HG02588 (cell line): ENCODE results near the gene SUPT3H.
"Not testable (repeated sequence)": the region's sequence is repeated elsewhere in the genome, so short reads cannot be mapped to it uniquely, and the experiment has no call there.

Experiments
- ATAC-seq: cut with Tn5 transposase; IDR thresholded peaks from one replicate; pipeline ENCODE4 v1.9.1; 2021; ENCODE audit warnings: mild to moderate bottlenecking, moderate library complexity; ENCODE audit not compliant: unreplicated experiment

Gene SUPT3H

DNA sequence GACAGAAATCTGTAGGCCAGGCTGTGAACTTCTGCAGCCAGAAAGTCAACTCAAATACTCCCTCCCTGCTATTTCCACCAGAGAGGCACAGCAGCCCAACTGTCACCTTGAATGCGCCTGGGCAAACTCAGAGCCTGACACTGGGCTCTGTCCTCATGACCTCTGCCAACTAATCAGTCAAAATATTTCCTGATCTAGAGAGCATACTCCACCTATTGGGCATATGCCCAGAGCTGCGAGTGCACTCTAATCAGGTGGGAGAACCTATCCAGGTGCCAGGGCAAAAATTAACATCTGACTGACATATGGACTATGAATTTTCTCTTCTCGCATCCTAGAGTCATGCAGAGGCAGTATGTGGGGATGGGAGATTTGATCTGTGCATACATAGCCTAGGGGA, 455.9 kb downstream of the SUPT3H start:
- ATAC-seq, result no peak

DNA sequence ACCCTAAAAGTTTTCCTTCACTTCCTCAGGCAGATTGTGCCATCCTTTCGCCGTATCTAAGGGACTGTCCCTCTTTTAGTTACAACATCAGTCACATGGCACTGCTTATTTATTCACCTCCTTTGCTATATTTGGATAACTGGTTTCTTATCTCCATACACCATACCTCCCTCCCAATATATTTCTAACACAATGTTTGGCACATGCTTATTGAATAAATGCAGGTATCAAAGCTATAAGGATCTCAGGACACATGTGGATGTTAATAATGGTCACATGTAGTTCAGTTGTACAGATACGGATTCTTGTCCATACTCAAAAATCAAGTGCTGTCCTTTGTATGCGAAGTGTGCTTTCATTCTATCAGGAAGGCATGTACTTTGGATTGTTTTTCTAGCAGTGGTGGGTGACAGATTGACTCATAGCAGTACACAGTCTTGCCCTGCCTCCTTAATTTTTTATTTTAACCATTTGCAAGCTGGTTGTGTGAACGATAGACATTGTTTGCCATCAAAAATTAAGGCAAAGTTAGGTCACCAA, 456.7 kb downstream of the SUPT3H start:
- no peak for ATAC-seq

DNA sequence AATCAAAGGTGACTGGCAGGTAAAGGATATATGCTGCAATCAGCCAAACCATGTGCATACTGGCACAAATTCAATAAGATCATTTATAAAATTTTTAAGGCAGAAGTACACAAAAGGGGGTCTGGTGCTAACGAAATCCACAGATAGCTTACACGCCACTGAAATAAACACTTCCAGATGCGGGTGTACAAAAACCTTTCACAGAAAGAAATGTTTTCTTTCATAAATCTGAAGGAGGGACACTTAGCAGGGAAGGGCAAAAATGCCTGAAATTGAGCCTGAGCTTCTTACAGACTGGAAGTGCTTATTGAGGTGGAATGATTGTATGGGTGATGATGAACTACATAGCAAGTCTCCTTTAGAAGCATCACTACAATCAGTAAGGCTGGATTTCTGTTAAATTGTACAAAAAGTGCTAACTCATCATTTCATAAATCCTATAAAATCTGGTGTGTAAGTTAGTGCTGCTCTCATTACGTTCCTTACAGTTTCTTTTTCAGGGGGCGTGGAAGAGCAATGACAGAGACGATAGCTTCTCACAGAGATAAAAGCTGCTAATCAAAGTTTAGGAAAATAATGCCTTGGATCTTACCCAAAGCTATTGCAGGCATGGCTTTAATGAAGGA, 458.9 kb downstream of the SUPT3H start:
- no peak for ATAC-seq

DNA sequence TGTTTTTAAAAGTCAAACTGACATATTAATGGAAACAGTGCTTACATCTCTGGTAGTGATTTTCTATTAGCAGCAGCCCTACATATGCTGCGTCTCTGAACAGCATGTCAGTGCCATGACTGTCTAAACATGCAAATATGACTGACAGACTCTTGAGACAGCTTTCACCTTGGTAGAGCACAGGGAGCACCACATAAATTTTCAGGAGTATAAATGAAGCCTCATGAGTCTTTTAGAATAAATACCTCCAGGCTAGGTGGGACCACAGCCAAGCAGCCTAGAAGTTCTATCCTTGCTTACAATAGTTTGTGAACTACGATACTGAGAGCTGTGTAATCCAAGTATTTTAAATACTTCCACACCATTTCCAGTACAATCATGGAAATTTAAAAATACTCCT, 460.3 kb downstream of the SUPT3H start:
- ATAC-seq, result no peak

DNA sequence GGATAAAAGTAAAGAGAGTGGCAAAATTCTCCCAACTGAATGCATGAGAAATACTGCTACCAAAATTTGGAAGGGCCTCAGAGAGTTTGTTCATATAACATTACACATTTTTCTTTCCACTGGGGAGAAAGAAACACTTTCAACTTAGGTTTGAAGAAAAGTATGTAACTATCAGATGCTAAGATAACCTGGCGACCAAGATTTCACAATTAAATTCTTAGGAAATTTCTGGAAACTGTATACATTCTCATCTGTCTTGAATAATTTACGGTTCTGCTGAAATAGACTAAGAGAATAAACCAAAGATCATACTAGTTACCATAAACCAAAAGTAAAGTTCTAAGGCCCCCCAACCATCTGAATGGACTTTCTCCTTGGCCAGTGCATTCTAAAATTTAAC, 462.6 kb downstream of the SUPT3H start:
- ATAC-seq, result no peak

DNA sequence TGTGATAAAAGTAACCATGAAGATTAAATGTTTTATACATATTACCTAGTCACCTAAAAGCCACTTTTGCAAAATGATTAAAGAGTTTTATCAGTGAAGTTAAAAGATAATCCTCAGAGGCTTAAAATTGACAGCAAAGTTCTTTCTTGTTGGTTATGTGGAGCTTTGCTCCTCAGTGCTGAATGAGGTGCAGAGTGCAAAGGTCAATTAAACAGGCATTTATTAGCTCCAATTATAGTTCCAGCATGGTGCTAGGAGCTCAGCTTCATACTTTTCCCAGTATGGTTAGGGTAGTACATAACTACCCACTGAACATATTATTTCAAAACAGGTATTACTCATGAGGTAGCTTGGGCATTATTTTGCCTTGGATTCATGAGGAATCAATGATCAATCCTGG, 463.6 kb downstream of the SUPT3H start:
- no peak for ATAC-seq

DNA sequence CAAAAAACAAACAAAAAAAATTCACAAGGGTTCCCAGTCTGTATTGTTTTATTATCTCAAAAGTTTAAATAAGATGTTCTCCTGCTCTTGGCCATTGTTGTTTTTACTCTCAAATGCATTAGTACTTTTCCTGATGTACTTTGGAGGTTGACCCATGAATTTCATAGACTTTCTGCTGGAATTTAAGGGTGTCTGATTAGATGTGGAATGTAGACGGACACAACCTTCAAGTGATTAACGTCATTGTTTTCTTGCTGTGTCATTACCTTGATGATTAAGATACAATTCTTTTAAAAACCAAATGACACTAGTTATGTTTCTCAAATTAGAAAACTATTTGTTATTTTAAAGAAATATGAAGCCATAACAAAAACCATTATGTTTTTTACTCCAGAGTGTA, 471.0 kb downstream of the SUPT3H start:
- no peak for ATAC-seq

DNA sequence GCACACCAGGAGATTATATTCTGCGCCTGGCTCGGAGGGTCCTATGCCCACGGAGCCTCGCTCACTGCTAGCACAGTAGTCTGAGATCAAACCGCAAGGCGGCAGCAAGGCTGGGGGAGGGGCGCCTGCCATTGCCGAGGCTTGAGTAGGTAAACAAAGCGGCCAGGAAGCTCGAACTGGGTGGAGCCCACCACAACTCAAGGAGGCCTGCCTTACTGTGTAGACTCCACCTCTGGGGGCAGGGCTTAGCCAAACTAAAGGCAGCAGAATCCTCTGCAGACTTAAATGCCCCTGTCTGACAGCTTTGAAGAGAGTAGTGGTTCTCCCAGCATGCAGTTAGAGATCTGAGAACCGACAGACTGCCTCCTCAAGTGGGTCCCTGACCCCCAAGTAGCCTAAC, 477.4 kb downstream of the SUPT3H start:
- ATAC-seq, result not testable (repeated sequence)

DNA sequence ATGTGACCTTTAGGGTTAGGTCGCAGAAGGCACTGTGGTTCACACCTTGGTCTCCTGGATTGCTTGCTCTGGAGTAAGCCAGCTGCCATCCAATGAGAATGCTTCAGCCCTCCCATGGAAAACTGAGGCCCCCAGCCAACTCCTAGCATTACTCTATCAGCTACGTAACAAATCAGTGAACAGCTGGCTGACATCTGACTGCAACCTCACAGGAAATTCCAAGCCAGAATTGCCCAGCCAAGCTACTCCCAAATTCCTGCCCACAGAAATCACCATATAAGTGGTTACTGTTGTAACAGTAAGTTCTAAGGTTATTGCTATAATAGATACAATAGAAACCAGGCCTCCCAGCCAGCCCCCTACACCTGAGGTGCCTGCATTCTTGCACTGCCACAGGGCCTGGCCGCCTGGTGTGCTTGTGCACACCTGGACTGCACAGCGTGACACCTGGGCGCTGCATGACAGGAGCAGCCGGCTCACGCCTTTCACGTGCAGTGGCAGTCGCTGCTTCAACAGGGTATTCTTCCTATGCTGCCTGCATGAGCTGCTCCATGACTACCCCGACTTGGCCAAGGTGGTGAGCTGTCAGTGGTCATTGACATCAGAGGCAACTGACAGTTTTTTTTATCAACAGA, 479.3 kb downstream of the SUPT3H start:
- ATAC-seq, result no peak

DNA sequence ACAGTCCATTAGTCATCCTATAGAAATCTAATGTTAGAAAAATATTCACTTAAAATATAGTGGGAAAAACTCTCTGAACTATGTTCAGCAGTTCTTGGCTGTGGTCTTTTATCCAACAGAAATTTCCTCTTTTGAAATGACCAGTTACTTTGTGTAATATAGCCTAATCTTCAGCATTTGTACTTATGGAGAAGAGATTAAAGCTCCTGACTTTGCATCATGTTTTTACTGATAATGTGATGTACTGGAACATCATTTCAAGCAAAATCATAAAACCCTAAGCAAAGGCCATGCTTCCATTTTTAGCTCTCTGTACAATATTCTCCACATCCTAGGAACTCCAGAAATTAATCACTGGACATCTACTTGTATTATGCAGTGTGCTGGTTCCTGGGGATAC, 480.4 kb downstream of the SUPT3H start:
- ATAC-seq, result no peak

DNA sequence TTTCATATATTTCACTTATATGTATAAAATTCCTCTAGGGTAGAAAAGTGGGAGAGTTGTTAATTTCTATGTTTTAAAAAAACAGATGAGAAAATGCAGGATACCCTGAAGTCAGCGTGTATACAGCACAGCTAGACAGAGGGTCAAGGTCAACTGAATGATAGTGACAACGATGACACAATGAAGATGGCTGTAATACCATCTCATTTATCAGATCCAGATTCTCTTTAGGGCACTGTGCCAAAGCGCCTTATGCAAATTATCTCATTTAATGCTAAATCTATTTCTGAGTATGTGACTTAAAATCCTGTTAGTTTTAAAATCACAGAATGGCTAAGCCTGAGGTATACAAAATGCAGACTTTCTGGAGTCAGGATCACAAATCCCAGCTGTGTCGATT, 481.0 kb downstream of the SUPT3H start:
- no peak for ATAC-seq

DNA sequence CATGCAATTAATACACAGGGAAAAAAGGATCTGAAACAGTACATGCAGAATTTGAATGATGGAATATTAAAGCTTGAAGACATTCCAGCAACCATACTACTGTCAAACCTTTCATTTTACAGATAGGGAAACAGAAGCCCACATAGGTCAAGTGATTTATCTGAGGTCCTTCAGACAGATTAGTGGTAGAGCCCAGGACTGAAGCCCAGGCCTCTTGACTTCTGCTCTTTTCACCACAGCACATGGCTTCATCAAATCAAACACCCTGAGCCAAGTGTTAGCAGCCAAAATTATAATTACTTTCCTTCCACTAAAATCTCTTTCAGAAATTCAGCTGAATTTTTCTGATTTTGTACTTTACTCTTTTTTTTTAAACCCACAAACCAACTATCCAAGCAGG, 485.2 kb downstream of the SUPT3H start:
- no peak for ATAC-seq

DNA sequence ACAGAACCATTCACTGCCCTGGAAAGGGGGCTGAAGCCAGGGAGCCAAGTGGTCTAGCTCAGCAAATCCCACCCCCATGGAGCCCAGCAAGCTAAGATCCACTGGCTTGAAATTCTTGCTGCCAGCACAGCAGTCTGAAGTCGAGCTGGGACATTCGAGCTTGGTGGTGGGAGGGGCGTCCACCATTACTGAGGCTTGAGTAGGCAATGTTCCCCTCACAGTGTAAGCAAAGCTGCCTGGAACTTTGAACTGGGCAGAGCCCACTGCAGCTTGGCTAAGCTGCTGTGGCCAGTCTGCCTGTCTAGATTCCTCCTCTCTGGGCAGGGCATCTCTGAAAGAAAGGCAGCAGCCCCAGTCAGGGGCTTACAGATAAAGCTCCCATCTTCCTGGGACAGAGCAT, 498.7 kb downstream of the SUPT3H start:
- not testable (repeated sequence) for ATAC-seq

DNA sequence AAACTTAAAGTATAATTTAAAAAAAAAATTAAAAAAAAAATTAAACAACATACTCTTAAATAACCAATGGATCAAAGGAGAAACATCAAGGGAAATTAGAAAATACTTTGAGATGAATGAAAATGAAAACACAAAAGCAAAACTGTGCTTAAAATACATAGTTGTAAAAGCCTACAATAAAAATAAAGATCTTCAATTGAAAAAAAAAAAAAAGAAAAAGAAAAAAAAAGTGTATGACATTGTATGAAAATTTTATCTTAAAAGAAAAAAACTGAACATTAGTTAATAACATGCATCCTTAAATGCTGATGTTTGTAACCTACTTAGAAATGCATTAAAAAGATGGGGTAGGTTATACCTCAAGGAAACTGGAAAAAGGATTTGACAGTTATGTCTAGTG, 501.1 kb downstream of the SUPT3H start:
- ATAC-seq, result not testable (repeated sequence)

DNA sequence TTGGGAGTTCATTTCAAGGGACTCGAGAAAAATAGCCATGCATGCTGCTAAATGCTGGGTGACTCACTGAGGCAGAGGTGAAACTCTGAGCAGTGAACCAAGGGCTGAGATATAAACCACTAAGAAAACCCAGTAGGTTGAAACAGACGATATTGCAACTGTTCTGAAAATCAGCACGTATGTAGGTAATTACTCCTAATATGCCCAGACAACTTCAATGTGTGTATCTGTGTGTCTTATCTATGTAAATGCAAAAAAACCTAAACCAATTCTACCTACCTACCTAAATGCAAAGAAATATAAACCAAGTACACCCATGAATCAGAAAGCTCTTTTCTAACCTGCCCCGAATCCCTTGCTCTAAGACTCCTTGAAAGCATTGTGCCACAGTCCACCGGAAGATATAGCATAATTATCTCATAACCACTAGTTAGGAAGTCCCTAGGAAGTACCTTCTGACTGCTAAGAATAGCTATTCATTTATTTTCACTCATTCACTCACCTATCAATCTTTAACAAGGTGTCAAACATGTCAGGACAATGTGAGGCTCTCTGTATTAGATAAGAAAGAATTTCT, 508.3 kb downstream of the SUPT3H start:
- ATAC-seq, result peak; percentile 80

DNA sequence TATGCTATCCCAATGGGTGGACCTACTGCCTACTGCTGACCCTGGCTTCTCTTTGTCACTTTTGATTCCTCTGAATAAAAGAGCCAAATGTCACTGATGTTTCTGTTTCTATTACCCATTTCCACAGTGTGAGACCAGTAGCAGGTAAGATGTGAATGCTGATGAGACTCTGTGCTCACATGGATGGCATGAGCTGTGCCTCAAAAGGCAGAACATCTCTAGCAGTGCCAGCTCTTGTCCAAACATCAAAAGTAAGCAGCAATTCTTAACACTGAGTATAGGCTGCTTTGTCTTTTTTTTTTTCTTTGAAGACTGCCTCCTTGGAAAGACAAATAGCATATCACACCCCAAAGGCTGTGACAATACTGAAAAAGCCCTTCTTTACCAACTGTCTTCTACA, 508.8 kb downstream of the SUPT3H start:
- ATAC-seq, result peak; percentile 19

DNA sequence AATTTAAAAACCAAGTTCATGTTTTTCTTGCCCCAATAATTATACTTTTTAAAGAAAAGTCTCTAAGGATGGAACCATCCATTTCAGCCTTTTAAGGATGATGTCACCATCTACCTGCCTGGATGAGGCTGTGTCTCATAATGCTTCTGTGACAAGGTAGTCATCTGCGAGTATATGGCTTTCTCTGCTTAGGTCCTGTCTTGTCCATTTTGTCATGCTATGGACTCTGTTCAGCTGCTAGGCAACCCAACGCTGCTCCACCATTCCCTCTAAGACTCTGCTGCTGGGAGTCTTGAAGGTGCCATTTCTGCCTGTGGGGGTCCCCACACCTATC, 509.4 kb downstream of the SUPT3H start:
- ATAC-seq, result peak; percentile 43

DNA sequence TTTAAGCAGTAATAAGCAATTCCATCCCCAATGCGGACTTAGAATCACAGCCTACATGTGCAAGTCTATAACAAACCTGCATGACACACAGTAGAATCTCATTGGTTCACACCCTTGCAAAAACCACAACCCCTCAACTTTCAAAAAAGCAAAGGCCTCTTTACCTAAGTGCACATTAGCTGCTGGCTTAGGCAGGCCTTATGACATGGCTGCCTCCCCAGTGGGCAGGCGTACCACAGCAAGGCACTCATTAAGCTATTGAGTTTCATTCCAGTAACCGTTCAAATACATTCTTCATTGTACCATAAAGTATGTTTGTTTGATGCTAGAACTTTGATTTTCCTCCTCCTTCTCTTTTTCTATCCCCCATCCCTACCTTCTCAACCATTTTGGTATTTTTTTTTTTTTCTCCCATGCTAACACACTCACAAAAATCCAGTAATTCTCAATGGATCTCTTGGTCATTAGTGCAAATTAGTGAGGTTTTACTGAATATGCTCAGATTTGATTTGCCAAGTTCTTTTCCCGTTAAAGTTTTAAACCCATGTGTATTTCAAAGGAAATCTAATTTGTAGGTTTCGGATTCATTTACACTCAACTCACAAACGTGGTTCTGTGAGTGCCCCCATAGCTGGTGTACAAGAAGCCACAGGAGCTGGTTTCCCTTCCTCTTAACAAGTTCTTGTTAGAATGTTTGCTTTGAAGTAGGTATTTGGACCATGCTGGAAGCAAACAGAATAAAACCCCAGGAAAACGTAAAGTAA, 510.0 kb downstream of the SUPT3H start:
- ATAC-seq, result peak; percentile 52

DNA sequence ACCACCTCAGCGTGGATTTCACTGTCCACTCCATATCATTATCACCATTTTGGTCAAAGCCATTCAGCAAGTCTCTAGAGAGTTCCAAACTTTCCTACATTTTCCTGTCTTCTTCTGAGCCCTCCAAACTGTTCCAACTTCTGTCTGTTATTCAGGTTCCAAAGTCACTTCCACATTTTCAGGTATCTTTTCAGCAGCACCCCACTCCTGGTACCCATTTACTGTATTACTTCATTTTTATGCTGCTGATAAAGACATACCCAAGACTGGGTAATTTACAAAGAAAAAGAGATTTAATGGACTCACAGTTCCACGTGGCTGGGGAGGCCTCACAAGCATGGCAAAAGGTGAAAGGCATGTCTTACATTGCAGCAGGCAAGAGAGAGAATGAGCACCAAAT, 512.5 kb downstream of the SUPT3H start:
- ATAC-seq, result not testable (repeated sequence)

DNA sequence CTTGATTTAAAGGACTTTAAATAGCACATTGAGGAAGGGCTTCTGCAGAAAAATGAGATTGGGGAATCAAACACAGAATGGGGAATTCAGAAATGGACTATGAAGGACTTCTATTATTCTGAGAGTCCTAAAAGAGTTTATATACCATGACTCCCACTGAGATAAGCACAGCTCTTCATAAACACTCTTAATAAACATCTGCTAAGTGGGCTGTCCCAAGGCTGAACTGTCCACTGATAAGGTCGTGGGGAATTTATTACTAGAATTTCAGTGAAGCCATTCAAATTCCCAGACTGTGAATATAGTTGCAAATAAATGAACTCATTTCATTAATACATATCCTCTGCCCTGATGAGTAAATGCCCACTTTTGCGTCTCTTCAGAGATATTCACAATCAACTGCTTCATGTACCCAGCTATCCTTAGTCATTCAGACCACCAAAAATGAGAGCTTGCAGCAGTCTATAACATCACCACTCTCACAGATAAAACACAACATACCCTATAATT, 517.8 kb downstream of the SUPT3H start:
- ATAC-seq, result no peak

DNA sequence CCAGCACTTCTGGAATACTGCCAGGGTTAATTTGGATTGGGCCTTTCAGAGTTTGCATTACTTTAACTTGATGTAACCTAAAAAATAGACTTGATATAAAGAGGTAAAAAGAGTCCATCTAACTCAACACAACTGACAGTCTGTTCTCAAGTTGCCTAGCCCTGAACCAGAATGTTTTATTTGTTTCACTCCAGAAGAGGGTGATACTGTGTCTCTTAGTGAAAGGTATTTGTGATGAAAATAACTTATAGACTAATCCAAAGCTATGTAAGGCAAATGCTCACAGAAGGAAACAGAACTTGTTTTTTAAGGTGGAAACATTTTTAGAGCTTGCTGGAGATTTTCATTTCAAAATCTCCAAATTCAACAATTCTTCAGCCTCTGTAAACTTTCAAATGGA, 518.7 kb downstream of the SUPT3H start:
- ATAC-seq, result no peak

DNA sequence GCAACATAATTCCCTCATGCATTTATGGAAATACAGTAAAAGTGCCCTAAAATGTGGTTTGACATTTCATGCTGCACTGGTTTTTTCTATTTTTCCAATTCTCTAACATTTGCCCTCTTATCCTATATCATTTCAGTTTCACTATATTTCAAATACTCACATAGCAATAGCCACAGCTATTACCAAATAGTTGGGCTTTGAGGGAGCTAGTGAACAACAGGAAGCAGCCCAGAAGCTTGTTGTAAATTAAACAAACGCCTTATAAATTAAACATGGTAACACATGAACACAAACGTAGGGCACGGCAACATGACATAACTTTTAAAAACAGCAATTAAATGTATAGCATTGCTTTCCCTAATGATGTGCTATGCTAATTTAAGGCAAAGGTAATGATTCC, 521.3 kb downstream of the SUPT3H start:
- no peak for ATAC-seq
